Peyer's patch (tissue), 4 donors: ENCODE measurements around the gene PDIA5.

ENCODE experiments used
- POLR2A ChIP-seq, 2 donors: fragments of 450-650 bp; IDR thresholded peaks; one replicate each; pipeline ENCODE4 v1.5.1; 2017; ENCODE audit warnings: antibody characterized with exemption in 2 of 2, mild to moderate bottlenecking in 2 of 2, moderate library complexity in 2 of 2
- TF ChIP-seq, protein P1 (sequence below), 6 experiments: fragments of 450-650 bp in 4 of 6; fragments of 200-600 bp in 2 of 6; sonication (generic) in 1 of 6; IDR thresholded peaks; one replicate each; pipeline ENCODE4 v1.5.1; 2017 to 2019; ENCODE audit warnings: antibody characterized with exemption in 6 of 6, mild to moderate bottlenecking in 3 of 6, moderate library complexity in 1 of 6

GRCh38 chr3:123090728-123091531 is 24.1 kb downstream of the PDIA5 start:
- TF ChIP-seq POLR2A (IDR thresholded peaks at IDR 0.05) = no peak
- TF ChIP-seq, protein P1, sequence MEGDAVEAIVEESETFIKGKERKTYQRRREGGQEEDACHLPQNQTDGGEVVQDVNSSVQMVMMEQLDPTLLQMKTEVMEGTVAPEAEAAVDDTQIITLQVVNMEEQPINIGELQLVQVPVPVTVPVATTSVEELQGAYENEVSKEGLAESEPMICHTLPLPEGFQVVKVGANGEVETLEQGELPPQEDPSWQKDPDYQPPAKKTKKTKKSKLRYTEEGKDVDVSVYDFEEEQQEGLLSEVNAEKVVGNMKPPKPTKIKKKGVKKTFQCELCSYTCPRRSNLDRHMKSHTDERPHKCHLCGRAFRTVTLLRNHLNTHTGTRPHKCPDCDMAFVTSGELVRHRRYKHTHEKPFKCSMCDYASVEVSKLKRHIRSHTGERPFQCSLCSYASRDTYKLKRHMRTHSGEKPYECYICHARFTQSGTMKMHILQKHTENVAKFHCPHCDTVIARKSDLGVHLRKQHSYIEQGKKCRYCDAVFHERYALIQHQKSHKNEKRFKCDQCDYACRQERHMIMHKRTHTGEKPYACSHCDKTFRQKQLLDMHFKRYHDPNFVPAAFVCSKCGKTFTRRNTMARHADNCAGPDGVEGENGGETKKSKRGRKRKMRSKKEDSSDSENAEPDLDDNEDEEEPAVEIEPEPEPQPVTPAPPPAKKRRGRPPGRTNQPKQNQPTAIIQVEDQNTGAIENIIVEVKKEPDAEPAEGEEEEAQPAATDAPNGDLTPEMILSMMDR (IDR thresholded peaks at IDR 0.05) = no peak
